OCI-LY3 (cell line): ENCODE data around the gene EFNA3.

ENCODE experiments used
- H2AFZ ChIP-seq: fragments of 200-600, 300-600 bp; shearing (Covaris generic); 2 replicates; pipeline ENCODE4 v1.6.0; 2014; ENCODE audit warnings: antibody characterized with exemption, low read depth, low read length
- H3K27ac ChIP-seq: fragments of 200-600, 300-600 bp; sonication (generic); 2 replicates; pipeline ENCODE4 v1.5.1; 2014; ENCODE audit warnings: mild to moderate bottlenecking, low read length, moderate library complexity, mixed read lengths
- H3K27me3 ChIP-seq: fragments of 200-600, 300-600 bp; sonication (generic); 2 replicates; pipeline ENCODE4 v1.6.1; 2014; ENCODE audit warnings: low read depth, low read length, mixed read lengths
- H3K36me3 ChIP-seq: fragments of 200-600, 300-600 bp; sonication (generic); replicated peaks from 2 replicates; pipeline ENCODE3; 2014; ENCODE audit warnings: low read depth, low read length, mixed read lengths
- H3K4me1 ChIP-seq: fragments of 300-600, 200-600 bp; sonication (generic); 2 replicates; pipeline ENCODE4 v1.6.1; 2014; ENCODE audit warnings: low read length, mixed read lengths
- H3K4me2 ChIP-seq: fragments of 200-600, 300-600 bp; sonication (generic); 2 replicates; pipeline ENCODE4 v1.6.1; 2014; ENCODE audit warnings: low read length, mixed read lengths
- H3K4me3 ChIP-seq: fragments of 300-600, 200-600 bp; sonication (generic); 2 replicates; pipeline ENCODE4 v1.5.1; 2014; ENCODE audit warnings: antibody characterized with exemption, mild to moderate bottlenecking, low read length, moderate library complexity
- H3K79me2 ChIP-seq: fragments of 300-600, 200-600 bp; shearing (Covaris generic); 2 replicates; pipeline ENCODE4 v1.6.1; 2014; ENCODE audit warnings: mild to moderate bottlenecking, low read length, mixed read lengths
- H3K9ac ChIP-seq: fragments of 300-600, 200-600 bp; shearing (Covaris generic); 2 replicates; pipeline ENCODE4 v1.6.0; 2014; ENCODE audit warnings: mild to moderate bottlenecking, low read length, moderate library complexity
- H3K9me3 ChIP-seq: fragments of 200-600, 300-600 bp; shearing (Covaris generic); 2 replicates; pipeline ENCODE4 v1.6.1; 2014; ENCODE audit warnings: low read length, mixed read lengths; ENCODE audit not compliant: insufficient read depth
- H4K20me1 ChIP-seq: fragments of 200-600, 300-600 bp; sonication (generic); 2 replicates; pipeline ENCODE4 v1.6.1; 2016; ENCODE audit warnings: low read length, mixed read lengths; ENCODE audit not compliant: insufficient read depth
- EZH2phosphoT487 ChIP-seq: fragments of 200-600 bp; shearing (Covaris generic); IDR thresholded peaks from 2 replicates; pipeline ENCODE4 v1.6.1; 2018; ENCODE audit warnings: antibody characterized with exemption, mixed run types, low read depth
- TF ChIP-seq, protein P1 (sequence below): fragments of 200-600, 300-600 bp; sonication (generic); IDR thresholded peaks from 2 replicates; pipeline ENCODE4 v1.5.1; 2014; ENCODE audit warnings: antibody characterized with exemption, low read length, low read depth

EFNA3 gene

DNA sequence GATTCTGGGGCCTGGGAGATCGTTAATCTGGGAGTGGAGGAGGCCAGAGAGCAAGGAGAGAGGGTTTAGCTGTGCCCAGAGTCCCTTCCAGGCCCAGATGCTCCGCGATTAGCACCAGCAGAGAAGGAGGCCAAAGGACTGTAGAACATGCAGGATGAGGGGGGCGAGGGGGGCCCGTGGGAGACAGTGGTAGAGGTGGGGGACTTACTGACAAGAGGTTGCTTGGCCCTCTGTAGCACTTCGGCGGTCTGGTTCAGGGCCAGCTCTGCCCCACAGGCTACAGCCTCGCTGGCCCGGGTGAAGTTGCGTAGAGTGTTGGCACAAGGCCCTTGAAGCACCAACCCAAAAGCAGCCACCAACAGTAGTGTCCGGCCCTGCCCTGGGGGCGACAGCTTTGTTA is 45.8 kb upstream of the EFNA3 start:
- Histone ChIP-seq H3K4me2 (no peak overlapping the region), H2AFZ (no peak overlapping the region), H3K79me2 (no peaks in the 10 kb centered on the region), H3K9me3 (no peaks in the 10 kb centered on the region), H3K27ac (no peak overlapping the region), H3K27me3 (peaks cover 15% of the 10 kb centered on the region), H3K36me3 (no peaks in the 10 kb centered on the region), H3K9ac (no peak overlapping the region), H3K4me3 (no peak overlapping the region), H4K20me1 (no peaks in the 10 kb centered on the region), H3K4me1 (no peaks in the 10 kb centered on the region)
- no peak for TF ChIP-seq EZH2phosphoT487
- TF ChIP-seq, protein P1, sequence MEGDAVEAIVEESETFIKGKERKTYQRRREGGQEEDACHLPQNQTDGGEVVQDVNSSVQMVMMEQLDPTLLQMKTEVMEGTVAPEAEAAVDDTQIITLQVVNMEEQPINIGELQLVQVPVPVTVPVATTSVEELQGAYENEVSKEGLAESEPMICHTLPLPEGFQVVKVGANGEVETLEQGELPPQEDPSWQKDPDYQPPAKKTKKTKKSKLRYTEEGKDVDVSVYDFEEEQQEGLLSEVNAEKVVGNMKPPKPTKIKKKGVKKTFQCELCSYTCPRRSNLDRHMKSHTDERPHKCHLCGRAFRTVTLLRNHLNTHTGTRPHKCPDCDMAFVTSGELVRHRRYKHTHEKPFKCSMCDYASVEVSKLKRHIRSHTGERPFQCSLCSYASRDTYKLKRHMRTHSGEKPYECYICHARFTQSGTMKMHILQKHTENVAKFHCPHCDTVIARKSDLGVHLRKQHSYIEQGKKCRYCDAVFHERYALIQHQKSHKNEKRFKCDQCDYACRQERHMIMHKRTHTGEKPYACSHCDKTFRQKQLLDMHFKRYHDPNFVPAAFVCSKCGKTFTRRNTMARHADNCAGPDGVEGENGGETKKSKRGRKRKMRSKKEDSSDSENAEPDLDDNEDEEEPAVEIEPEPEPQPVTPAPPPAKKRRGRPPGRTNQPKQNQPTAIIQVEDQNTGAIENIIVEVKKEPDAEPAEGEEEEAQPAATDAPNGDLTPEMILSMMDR, result no peak

DNA sequence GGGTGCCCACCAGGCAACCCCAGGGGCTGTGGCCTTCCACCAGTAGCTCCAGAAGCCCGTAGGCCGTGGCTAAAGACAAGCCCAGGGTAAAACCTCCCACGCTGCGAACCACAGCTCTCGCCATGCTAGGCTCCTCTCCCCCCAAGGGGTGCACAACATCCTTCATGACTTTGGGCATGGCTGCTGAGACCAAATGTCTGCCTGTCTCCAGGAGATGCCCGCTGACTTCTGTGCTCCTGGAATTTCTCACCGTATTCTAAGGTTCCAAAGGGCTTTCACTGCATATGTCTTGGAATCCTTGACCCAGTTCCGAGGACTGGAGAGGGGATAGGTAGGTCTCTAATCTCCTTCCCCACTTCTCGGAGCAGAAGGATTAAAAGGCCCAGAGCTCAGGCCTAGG is 45.1 kb upstream of the EFNA3 start, which contains the start of the genes DCST1 and DCST2:
Gene DCST1, plus strand, starts transcription at position 301 of the 400 bp plus-strand sequence. CDS start 213 bp downstream, outside the sequence.
Gene DCST2, minus strand, starts transcription at position 258 of the 400 bp plus-strand sequence. Its CDS starts 80 bp downstream, at position 178.
- Histone ChIP-seq H3K9me3 (no peaks in the 10 kb centered on the region), H4K20me1 (no peaks in the 10 kb centered on the region), H3K36me3 (no peaks in the 10 kb centered on the region), H2AFZ (no peak within 1 kb of the TSS), H3K4me3 (no peak within 1 kb of the TSS), H3K4me2 (no peak within 1 kb of the TSS), H3K27me3 (peaks cover 21% of the 10 kb centered on the region), H3K9ac (no peak within 1 kb of the TSS), H3K4me1 (no peaks in the 10 kb centered on the region), H3K79me2 (no peaks in the 10 kb centered on the region), H3K27ac (no peak within 1 kb of the TSS)
- TF ChIP-seq EZH2phosphoT487, result no peak
- TF ChIP-seq, protein P1, result no peak

DNA sequence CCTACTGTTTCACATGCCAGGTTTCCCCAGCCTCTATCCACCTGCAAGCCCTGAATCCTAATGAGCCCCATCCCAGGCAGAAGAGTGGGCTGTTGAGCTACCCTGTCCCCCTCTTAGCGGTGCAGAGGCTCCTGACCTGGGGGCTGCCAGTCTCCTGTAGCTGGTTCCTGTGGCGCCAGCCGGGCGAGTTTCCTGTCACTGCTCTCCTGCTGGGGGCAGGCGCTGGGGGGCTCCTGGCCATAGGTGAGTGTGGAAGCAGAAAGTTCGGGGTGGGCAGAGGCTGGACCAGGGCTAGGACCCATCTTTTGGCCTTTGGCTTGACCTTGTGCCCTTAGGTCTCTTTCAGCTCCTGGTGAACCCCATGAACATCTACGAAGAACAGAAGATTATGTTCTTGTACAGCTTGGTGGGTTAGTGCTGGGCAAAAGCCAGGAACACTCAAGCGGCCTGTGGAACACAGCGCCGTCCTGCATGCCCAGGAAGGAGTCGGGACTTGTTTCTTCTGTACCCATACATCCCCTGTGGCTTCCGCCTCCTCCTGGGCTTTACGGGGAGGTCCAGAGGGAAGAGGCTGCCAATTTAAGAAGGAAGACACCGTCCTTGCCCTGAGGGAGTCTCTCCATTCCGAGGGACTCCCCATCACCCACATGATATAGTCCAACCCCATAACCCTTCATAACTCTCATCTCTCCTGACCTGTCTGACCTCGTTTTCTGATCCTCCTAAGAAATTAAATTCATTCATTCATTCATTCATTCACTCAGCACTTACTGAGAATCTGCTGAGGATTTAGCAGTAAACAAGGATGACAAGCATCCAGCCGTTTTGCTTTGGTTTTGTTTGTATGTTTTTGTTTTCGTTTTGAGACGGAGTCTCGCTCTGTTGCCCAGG is 44.1 kb upstream of the EFNA3 start:
- no peak overlapping the region for H3K9ac ChIP-seq
- TF ChIP-seq, protein P1, result no peak
- TF ChIP-seq EZH2phosphoT487, result no peak
- H3K27ac ChIP-seq, result no peak overlapping the region

DNA sequence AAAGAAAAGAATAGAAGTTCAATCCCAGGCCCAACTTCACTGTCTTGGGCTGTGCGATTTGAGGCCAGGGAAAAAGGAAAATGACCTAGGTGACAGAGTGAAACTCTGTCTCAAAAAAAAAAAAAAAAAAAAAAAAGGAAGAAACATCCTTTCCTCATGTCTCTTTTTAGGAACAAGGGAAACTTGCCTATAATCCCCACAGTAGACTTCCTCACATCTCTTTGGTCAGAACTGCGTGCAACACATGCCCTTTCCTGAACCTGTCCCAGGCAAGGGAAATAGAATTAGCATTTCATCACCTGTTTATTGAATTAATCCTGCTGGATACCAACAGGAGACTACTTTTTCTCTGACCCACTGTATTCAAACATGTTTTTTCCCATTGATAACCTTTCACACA is 42.7 kb upstream of the EFNA3 start:
- H3K27ac ChIP-seq, result no peak overlapping the region
- no peak for TF ChIP-seq EZH2phosphoT487
- TF ChIP-seq, protein P1, result no peak
- H3K9me3 ChIP-seq, result no peaks in the 10 kb centered on the region
- H3K36me3 ChIP-seq, result no peaks in the 10 kb centered on the region
- no peaks in the 10 kb centered on the region for H3K79me2 ChIP-seq
- no peak overlapping the region for H2AFZ ChIP-seq
- no peak overlapping the region for H3K4me2 ChIP-seq
- H4K20me1 ChIP-seq, result no peaks in the 10 kb centered on the region
- H3K27me3 ChIP-seq, result peaks cover 29% of the 10 kb centered on the region
- H3K4me1 ChIP-seq, result no peaks in the 10 kb centered on the region
- no peak overlapping the region for H3K9ac ChIP-seq
- H3K4me3 ChIP-seq, result no peak overlapping the region

More for the DNA sequence above, 44.1 kb upstream of the EFNA3 start:
- H3K27me3 ChIP-seq, result peaks cover 29% of the 10 kb centered on the region
- no peaks in the 10 kb centered on the region for H4K20me1 ChIP-seq
- H3K4me2 ChIP-seq, result no peak overlapping the region
- no peak overlapping the region for H3K4me3 ChIP-seq
- no peaks in the 10 kb centered on the region for H3K9me3 ChIP-seq
- no peaks in the 10 kb centered on the region for H3K36me3 ChIP-seq
- no peaks in the 10 kb centered on the region for H3K79me2 ChIP-seq
- no peaks in the 10 kb centered on the region for H3K4me1 ChIP-seq
- H2AFZ ChIP-seq, result no peak overlapping the region
